Activated effector memory CD4-positive, alpha-beta T cell treated with anti-CD3 and anti-CD28 coated beads, Interleukin-2, amount 50 U/mL, for 16 hours (primary cell): ENCODE data around the gene SPDYE9.
A peak's percentile ranks its signal among the peaks of the same experiment; 100 is the strongest.
"Not testable (repeated sequence)": the region's sequence is repeated elsewhere in the genome, so short reads cannot be mapped to it uniquely, and the experiment has no call there.

Source experiments
- DNase-seq: peaks from one replicate; pipeline ENCODE4 v3.0.0-alpha.2; 2020

Gene SPDYE9, protein sequence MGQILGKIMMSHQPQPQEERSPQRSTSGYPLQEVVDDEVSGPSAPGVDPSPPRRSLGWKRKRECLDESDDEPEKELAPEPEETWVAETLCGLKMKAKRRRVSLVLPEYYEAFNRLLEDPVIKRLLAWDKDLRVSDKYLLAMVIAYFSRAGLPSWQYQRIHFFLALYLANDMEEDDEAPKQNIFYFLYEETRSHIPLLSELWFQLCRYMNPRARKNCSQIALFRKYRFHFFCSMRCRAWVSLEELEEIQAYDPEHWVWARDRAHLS

DNA sequence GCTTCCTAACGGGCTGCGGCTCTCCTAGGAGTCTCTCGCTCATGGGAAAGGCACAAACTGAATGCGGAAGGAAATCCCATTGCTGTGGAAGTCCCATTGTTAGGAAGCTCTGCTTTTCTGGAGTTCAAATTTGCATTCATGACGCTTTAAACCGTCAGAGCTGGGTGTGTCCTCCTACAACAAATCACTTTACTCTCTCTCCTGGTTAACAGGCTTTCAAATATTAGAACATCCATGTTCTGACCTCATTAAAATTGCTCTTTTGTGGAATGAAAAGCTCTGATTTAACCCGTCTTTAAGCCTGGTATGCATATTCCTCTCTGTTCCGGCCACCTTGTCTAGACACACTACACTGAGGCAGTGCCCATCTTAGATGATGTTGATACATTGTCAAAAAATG, at the start of gene SPDYE9:
Gene SPDYE9 (minus strand): TSS at position 101 of the 400 bp plus-strand sequence. CDS start 1,800 bp downstream, outside the sequence.
- not testable (repeated sequence) for DNase-seq

DNA sequence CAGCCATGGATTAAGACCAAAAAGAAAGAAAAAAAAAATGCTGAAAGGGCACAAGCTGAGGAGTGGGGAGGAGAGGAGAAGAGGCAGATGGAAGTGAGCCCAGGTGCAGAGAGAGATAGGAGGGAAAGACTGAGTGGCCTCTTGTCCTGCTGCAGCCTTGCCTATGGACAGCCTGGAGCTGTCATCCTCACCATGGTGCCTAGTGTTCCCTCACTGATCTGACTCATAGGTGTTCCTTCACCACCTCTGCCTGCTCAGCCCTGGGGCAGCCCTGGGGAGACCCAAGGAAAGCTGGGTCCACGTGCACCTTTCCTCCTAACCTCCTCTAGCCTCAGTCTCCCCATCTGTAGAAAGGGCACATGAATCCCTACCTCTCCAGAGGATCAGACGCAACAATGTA, 49.0 kb upstream of the SPDYE9 start:
- DNase-seq = not testable (repeated sequence)

DNA sequence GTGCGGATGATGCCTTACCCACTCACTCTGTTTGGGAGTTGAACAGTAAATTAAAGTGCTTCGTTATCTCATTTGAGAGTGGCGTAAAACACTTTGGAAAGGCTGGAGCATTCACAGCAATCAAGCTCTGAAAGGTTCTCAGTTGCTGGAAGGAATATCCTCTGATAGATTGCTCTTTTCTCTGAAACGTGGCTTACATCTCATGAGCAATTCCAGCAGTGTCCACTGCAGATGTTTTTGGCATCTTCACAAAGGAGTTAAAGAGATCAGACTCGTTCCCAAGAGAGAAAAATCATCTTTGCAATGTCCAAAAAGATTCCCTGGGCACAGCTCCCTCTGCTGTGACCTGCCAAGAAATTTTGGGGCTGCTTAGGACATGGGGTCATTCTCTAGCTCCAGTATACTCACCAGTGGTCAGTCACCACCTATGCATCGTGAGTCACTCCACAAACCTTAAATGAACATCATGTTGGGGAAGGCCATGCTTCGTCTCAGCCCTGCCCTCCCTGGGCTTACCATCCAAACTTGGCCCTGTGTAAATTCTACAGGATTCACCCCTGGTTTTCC, 46.9 kb upstream of the SPDYE9 start:
- not testable (repeated sequence) for DNase-seq

DNA sequence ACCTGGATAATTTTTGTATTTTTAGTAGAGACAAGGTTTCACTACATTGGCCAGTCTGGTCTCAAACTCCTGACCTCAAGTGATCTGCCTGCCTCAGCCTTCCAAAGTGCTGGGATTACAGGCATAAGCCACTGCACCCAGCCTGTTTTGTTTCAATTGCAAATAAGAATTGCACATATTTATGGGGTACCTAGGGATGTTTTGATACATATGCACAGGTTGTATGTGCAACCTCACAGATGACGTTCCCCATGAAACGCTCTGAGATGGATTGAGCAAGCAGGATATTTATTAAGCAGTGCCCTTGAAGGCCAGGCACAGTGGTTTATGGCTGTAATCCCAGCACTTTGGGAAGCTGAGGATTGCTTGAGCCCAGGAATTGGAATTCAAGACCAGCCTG, 44.8 kb upstream of the SPDYE9 start:
- DNase-seq = not testable (repeated sequence)

DNA sequence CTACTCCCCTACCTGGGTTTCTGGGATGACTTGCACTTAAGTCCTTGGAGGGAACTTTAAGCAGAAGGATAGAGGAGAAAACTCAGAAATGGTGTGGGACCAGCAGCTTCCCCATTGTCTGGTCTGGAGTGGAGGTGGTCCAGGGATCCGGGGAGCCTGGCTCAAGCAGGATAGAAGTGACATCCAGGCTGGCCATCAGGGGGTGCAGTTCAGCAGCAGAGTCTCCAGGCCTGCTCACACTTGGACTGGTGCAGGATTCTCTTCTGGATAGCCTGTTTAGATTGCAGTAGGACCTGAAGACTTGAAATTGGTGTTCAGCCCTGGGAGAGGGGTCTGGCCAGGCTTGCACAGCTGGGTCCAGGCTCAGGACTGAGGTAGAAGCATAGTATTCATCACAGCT, 38.3 kb upstream of the SPDYE9 start:
- not testable (repeated sequence) for DNase-seq

DNA sequence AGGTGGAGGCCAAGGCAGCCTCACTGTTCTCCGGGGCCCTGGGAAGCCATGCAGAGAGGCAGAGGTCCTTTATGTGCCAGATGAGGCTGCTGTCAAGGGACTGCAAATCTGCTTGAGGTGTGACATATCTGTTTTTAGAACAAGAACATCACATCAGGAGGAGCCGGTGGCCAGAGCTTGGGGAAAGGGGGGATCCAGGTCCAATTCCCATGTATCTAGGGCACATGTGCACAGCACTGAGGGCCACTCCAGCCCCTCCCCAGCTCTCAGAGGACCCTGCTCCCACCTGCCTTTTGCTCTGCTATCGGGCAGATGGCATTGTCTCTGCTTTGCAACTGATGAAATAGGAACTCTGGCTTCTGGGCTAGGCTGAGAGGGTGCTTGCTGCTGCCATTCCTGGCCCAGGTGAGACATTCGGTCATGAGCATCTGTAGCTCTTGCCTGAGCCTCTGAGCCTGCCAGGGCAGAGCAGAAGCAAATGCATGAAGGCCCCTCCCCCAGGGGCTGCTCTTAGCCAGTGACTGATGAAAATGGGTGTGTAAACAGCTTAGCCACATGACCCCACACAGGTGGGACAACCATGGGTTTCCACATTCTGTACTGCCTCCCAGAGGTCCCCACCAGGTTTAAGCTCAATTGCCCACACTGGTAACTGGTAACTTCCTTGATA, 37.1 kb upstream of the SPDYE9 start:
- DNase-seq = peak; percentile 31

DNA sequence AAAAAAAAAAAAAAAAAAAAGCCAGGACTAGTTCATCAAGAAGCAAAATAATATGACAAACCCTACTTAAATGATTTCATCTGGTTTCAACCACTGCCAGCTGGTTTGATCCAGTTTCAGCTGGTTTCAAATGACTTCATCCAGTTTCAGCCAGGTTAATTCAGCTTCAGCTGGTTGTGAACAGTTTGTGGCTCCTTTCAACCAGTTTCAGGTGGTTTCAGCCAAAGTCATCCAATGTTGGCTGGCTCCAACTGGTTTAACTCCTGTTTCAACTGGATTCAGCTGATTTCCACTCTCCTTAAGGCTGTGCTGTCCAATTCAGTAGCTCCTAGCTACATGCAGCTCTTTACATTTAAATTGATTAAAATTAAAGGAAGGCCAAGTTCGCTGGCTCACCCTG, 32.3 kb upstream of the SPDYE9 start:
- DNase-seq = not testable (repeated sequence)

DNA sequence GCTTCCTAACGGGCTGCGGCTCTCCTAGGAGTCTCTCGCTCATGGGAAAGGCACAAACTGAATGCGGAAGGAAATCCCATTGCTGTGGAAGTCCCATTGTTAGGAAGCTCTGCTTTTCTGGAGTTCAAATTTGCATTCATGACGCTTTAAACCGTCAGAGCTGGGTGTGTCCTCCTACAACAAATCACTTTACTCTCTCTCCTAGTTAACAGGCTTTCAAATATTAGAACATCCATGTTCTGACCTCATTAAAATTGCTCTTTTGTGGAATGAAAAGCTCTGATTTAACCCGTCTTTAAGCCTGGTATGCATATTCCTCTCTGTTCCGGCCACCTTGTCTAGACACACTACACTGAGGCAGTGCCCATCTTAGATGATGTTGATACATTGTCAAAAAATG, 28.0 kb downstream of the SPDYE9 start, which contains the start of gene SPDYE11:
Gene SPDYE11 (minus strand): TSS at position 101 of the 400 bp plus-strand sequence. CDS start 1,800 bp downstream, outside the sequence.
- DNase-seq = not testable (repeated sequence)

DNA sequence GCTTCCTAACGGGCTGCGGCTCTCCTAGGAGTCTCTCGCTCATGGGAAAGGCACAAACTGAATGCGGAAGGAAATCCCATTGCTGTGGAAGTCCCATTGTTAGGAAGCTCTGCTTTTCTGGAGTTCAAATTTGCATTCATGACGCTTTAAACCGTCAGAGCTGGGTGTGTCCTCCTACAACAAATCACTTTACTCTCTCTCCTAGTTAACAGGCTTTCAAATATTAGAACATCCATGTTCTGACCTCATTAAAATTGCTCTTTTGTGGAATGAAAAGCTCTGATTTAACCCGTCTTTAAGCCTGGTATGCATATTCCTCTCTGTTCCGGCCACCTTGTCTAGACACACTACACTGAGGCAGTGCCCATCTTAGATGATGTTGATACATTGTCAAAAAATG, 56.2 kb downstream of the SPDYE9 start, which contains the start of gene SPDYE8:
Gene SPDYE8 (minus strand): TSS at position 101 of the 400 bp plus-strand sequence. CDS start 1,800 bp downstream, outside the sequence.
- DNase-seq = not testable (repeated sequence)
